GM23338 (cell line): ENCODE data around the gene ZHX3. TPM values are rescaled to one million over a fixed set of nuclear protein-coding genes. Genes with fewer than 3 reads are reported as not detected.

ENCODE experiments used
- ATAC-seq: fragments of 200-7000 bp; cut with Tn5 transposase; 3 replicates; pipeline ENCODE4 v1.9.1; 2020
- DNase-seq: peaks from one replicate; pipeline ENCODE4 v3.0.0-alpha.2; 2015; ENCODE audit warnings: low spot score
- H2AFZ ChIP-seq: fragments of 200-600 bp; sonication (generic); 2 replicates; pipeline ENCODE4 v1.8.0; 2016; ENCODE audit warnings: antibody characterized with exemption, mild to moderate bottlenecking, moderate library complexity
- H3F3A ChIP-seq: fragments of 200-600 bp; sonication (generic); replicated peaks from 2 replicates; pipeline ENCODE4 v1.8.0; 2017; ENCODE audit warnings: antibody characterized with exemption, mixed run types, low read depth
- H3K27ac ChIP-seq: fragments of 200-600 bp; sonication (generic); 2 replicates; pipeline ENCODE4 v1.6.1; 2016; ENCODE audit warnings: low read depth
- H3K27me3 ChIP-seq: fragments of 200-600 bp; sonication (generic); 2 replicates; pipeline ENCODE4 v1.8.0; 2016; ENCODE audit warnings: mild to moderate bottlenecking, mixed run types, moderate library complexity; ENCODE audit not compliant: insufficient read depth
- H3K36me3 ChIP-seq: fragments of 200-600 bp; sonication (generic); 2 replicates; pipeline ENCODE4 v1.8.0; 2016; ENCODE audit warnings: mild to moderate bottlenecking; ENCODE audit not compliant: insufficient read depth
- H3K4me1 ChIP-seq: fragments of 200-600 bp; sonication (generic); 2 replicates; pipeline ENCODE4 v1.8.0; 2016; ENCODE audit warnings: mild to moderate bottlenecking, moderate library complexity; ENCODE audit not compliant: insufficient read depth
- H3K4me2 ChIP-seq: fragments of 200-600 bp; sonication (generic); 2 replicates; pipeline ENCODE4 v1.7.1; 2017; ENCODE audit warnings: mixed run types
- H3K4me3 ChIP-seq: fragments of 200-600 bp; sonication (generic); 2 replicates; pipeline ENCODE4 v1.6.1; 2016; ENCODE audit warnings: mixed run types
- H3K79me2 ChIP-seq: fragments of 200-600 bp; sonication (generic); replicated peaks from 2 replicates; pipeline ENCODE4 v1.8.0; 2017; ENCODE audit warnings: mild to moderate bottlenecking; ENCODE audit not compliant: insufficient read depth
- H3K9me2 ChIP-seq: fragments of 200-600 bp; sonication (generic); 2 replicates; pipeline ENCODE4 v1.8.0; 2017; ENCODE audit not compliant: insufficient read depth
- H4K20me1 ChIP-seq: fragments of 200-600 bp; sonication (generic); replicated peaks from 2 replicates; pipeline ENCODE4 v1.8.0; 2017; ENCODE audit warnings: mild to moderate bottlenecking; ENCODE audit not compliant: insufficient read depth
- H3K27ac Mint-ChIP-seq: 2 replicates; pipeline ENCODE4 v1.8.0; 2020; ENCODE audit warnings: inconsistent platforms, mild to moderate bottlenecking, moderate library complexity, mixed read lengths
- H3K27me3 Mint-ChIP-seq: 3 replicates; pipeline ENCODE4 v1.8.0; 2022; ENCODE audit warnings: low read depth, mild to moderate bottlenecking, moderate library complexity, mixed read lengths, inconsistent platforms; ENCODE audit not compliant: insufficient read depth, poor library complexity
- H3K36me3 Mint-ChIP-seq: 3 replicates; pipeline ENCODE4 v1.8.0; 2021; ENCODE audit warnings: low read depth, mild to moderate bottlenecking, inconsistent platforms, moderate library complexity, mixed read lengths
- H3K4me1 Mint-ChIP-seq: 3 replicates; pipeline ENCODE4 v1.8.0; 2020; ENCODE audit warnings: mild to moderate bottlenecking, inconsistent platforms, mixed read lengths
- H3K4me3 Mint-ChIP-seq: 3 replicates; pipeline ENCODE4 v1.8.0; 2021; ENCODE audit warnings: moderate library complexity, mild to moderate bottlenecking, inconsistent platforms, mixed read lengths
- H3K9me3 Mint-ChIP-seq: 3 replicates; pipeline ENCODE4 v1.8.0; 2020; ENCODE audit warnings: moderate library complexity, mild to moderate bottlenecking, inconsistent platforms, mixed read lengths
- CREB1 ChIP-seq: fragments of 250-450 bp; sonication (Bioruptor Pico); IDR thresholded peaks from 2 replicates; pipeline ENCODE4 v1.5.0; 2020; ENCODE audit warnings: low read depth, mild to moderate bottlenecking, moderate library complexity
- CTCF ChIP-seq, 2 experiments: fragments of 200-600 bp in 1 of 2; sonication (generic) in 1 of 2; conservative IDR thresholded peaks; 2 replicates each; pipeline versions ENCODE4 v1.5.1 to v1.6.1; 2016 to 2017; ENCODE audit warnings: antibody characterized with exemption in 2 of 2, low read depth in 2 of 2, mild to moderate bottlenecking in 2 of 2, moderate library complexity in 1 of 2
- EZH2 ChIP-seq: fragments of 200-600 bp; sonication (generic); IDR thresholded peaks from one replicate; pipeline ENCODE4 v1.8.0; 2017; ENCODE audit warnings: antibody characterized with exemption, mild to moderate bottlenecking, low read depth; ENCODE audit not compliant: unreplicated experiment
- EZH2phosphoT487 ChIP-seq: fragments of 200-600 bp; sonication (generic); IDR thresholded peaks from one replicate; pipeline ENCODE4 v1.8.1; 2018; ENCODE audit warnings: antibody characterized with exemption; ENCODE audit not compliant: unreplicated experiment
- JUNB ChIP-seq: IDR thresholded peaks from one replicate; pipeline ENCODE4 v1.6.1; 2016; ENCODE audit warnings: antibody characterized with exemption; ENCODE audit not compliant: unreplicated experiment
- NANOG ChIP-seq: IDR thresholded peaks from 2 replicates; pipeline ENCODE4 v1.6.1; 2016; ENCODE audit warnings: antibody characterized with exemption, borderline replicate concordance
- POLR2AphosphoS5 ChIP-seq: IDR thresholded peaks from 2 replicates; pipeline ENCODE4 v1.6.1; 2016; ENCODE audit warnings: antibody characterized with exemption, low read depth
- STAT1 ChIP-seq: IDR thresholded peaks from one replicate; pipeline ENCODE4 v1.6.1; 2016; ENCODE audit warnings: antibody characterized with exemption; ENCODE audit not compliant: unreplicated experiment
- ZNF114 ChIP-seq: fragments of 250-450 bp; sonication (Bioruptor Pico); IDR thresholded peaks from 2 replicates; pipeline ENCODE4 v1.5.0; 2020; ENCODE audit warnings: mild to moderate bottlenecking, moderate library complexity
- ZNF331 ChIP-seq: fragments of 250-450 bp; sonication (Bioruptor Pico); IDR thresholded peaks from 2 replicates; pipeline ENCODE4 v1.5.0; 2020; ENCODE audit warnings: low read depth, mild to moderate bottlenecking, moderate library complexity
- polyA plus RNA-seq: library from polyadenylated mRNA; unstranded; fragments of >200 nt; fragmentation: Nextera tagmentation; extraction: Ambion mirVana; gene quantifications from 2 replicates; pipeline ENCODE4 v1.2.1, GENCODE V29; 2016
- total RNA-seq: library from RNA; depleted of rRNA; stranded (reverse); fragments of >200 nt; shearing (Covaris generic); gene quantifications from 2 replicates; pipeline ENCODE4 v1.2.3, GENCODE V29; 2014
- TF ChIP-seq, protein P1 (sequence below): IDR thresholded peaks from one replicate; pipeline ENCODE4 v1.6.1; 2018; ENCODE audit warnings: antibody characterized with exemption; ENCODE audit not compliant: unreplicated experiment
- TF ChIP-seq, protein P2 (sequence below): IDR thresholded peaks from 2 replicates; pipeline ENCODE4 v1.6.1; 2016; ENCODE audit warnings: antibody characterized with exemption

The ZHX3 gene
- total and polyA plus RNA-seq, 2 experiments from 2014 or later = 1.7 to 2.8 TPM

- Histone ChIP-seq H2AFZ (no peak overlapping the region), H3K4me3 (no peak overlapping the region), H3F3A (no peaks in the 10 kb centered on the region), H4K20me1 (peaks cover 10% of the 10 kb centered on the region), H3K36me3 (peaks cover 18% of the 10 kb centered on the region), H3K27me3 (no peaks in the 10 kb centered on the region), H3K9me2 (no peaks in the 10 kb centered on the region), H3K27ac (no peak overlapping the region), H3K4me1 (no peaks in the 10 kb centered on the region), H3K79me2 (no peaks in the 10 kb centered on the region), H3K4me2 (no peak overlapping the region)
- H3K36me3 Mint-ChIP-seq = peaks cover 91% of the 10 kb centered on the region
- H3K4me3 Mint-ChIP-seq = no peak overlapping the region
- DNase-seq = no peak
- H3K9me3 Mint-ChIP-seq = no peaks in the 10 kb centered on the region
- TF ChIP-seq, protein P1, sequence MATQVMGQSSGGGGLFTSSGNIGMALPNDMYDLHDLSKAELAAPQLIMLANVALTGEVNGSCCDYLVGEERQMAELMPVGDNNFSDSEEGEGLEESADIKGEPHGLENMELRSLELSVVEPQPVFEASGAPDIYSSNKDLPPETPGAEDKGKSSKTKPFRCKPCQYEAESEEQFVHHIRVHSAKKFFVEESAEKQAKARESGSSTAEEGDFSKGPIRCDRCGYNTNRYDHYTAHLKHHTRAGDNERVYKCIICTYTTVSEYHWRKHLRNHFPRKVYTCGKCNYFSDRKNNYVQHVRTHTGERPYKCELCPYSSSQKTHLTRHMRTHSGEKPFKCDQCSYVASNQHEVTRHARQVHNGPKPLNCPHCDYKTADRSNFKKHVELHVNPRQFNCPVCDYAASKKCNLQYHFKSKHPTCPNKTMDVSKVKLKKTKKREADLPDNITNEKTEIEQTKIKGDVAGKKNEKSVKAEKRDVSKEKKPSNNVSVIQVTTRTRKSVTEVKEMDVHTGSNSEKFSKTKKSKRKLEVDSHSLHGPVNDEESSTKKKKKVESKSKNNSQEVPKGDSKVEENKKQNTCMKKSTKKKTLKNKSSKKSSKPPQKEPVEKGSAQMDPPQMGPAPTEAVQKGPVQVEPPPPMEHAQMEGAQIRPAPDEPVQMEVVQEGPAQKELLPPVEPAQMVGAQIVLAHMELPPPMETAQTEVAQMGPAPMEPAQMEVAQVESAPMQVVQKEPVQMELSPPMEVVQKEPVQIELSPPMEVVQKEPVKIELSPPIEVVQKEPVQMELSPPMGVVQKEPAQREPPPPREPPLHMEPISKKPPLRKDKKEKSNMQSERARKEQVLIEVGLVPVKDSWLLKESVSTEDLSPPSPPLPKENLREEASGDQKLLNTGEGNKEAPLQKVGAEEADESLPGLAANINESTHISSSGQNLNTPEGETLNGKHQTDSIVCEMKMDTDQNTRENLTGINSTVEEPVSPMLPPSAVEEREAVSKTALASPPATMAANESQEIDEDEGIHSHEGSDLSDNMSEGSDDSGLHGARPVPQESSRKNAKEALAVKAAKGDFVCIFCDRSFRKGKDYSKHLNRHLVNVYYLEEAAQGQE = no peak
- TF ChIP-seq CREB1 (CRISPR knock-in tag) (no peak), ZNF331 (CRISPR knock-in tag) (no peak), POLR2AphosphoS5 (no peak), EZH2phosphoT487 (no peak), STAT1 (no peak), EZH2 (no peak), ZNF114 (CRISPR knock-in tag) (no peak), NANOG (no peak), JUNB (no peak), CTCF (conservative IDR thresholded peaks at IDR 0.05; ENCODE audit: low read depth in 2 of 2) (no peak)
- TF ChIP-seq, protein P2, sequence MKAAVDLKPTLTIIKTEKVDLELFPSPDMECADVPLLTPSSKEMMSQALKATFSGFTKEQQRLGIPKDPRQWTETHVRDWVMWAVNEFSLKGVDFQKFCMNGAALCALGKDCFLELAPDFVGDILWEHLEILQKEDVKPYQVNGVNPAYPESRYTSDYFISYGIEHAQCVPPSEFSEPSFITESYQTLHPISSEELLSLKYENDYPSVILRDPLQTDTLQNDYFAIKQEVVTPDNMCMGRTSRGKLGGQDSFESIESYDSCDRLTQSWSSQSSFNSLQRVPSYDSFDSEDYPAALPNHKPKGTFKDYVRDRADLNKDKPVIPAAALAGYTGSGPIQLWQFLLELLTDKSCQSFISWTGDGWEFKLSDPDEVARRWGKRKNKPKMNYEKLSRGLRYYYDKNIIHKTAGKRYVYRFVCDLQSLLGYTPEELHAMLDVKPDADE = no peak
- H3K27me3 Mint-ChIP-seq = peaks cover 5% of the 10 kb centered on the region
- ATAC-seq = no peak
- no peak overlapping the region for H3K27ac Mint-ChIP-seq
- no peaks in the 10 kb centered on the region for H3K4me1 Mint-ChIP-seq
Observed at GRCh38 chr20:41165001-41165882, 152.3 kb downstream of the ZHX3 start.
